ENCODE data around the gene CRTAC1.
"Not testable (repeated sequence)": the region's sequence is repeated elsewhere in the genome, so short reads cannot be mapped to it uniquely, and the experiment has no call there.

CRTAC1 gene

GRCh38 chr10:97849103-97849686 lies 181.2 kb downstream of the CRTAC1 start:
- no CpG with 5 or more reads among the region's 16 CpGs for WGBS (ENCODE audit: extremely low coverage, insufficient coverage, insufficient read length)
- no peak overlapping the region for H4K91ac ChIP-seq (ENCODE audit: low read depth, low read length)
- no peak for DNase-seq
- no peak overlapping the region for H3K27ac ChIP-seq (ENCODE audit: low read depth, low read length)
- H3K9me3 ChIP-seq (ENCODE audit: insufficient read depth, low read depth, low read length): peaks cover 4% of the 10 kb centered on the region
- no peak overlapping the region for H3K18ac ChIP-seq (ENCODE audit: low read length)
- H3K14ac ChIP-seq (ENCODE audit: low read length): no peak overlapping the region
- no peak overlapping the region for H2AFZ ChIP-seq (ENCODE audit: insufficient read depth, low read length, poor library complexity)
- H2BK120ac ChIP-seq (ENCODE audit: insufficient read depth, low read length, poor library complexity): no peak overlapping the region
- H3K36me3 ChIP-seq (ENCODE audit: control insufficient read depth in 1 of 2, insufficient read depth in 2 of 2, low read length in 2 of 2): no peaks in the 10 kb centered on the region
- no peak overlapping the region for H3K4ac ChIP-seq (ENCODE audit: low read depth, low read length)
- no peak overlapping the region for H4K8ac ChIP-seq (ENCODE audit: low read depth, low read length)
- no peak overlapping the region for H2BK5ac ChIP-seq (ENCODE audit: low read depth, low read length, poor library complexity)
- peak overlapping the region; percentile 91 for H3K4me2 ChIP-seq (ENCODE audit: low read length)
- peaks cover 16% of the 10 kb centered on the region for H3K27me3 ChIP-seq (ENCODE audit: insufficient read depth, low read length)
- H3K79me1 ChIP-seq (ENCODE audit: low read length): no peaks in the 10 kb centered on the region
- H4K12ac ChIP-seq (ENCODE audit: low read depth, low read length): no peak overlapping the region
- H3K79me2 ChIP-seq (ENCODE audit: control insufficient read depth, insufficient read depth, low read length, poor library complexity): no peaks in the 10 kb centered on the region
- H3K23ac ChIP-seq (ENCODE audit: low read length): no peak overlapping the region
- no peak overlapping the region for H3K9ac ChIP-seq (ENCODE audit: low read length)
- H2BK12ac ChIP-seq (ENCODE audit: low read length): no peak overlapping the region
- peaks cover 4 to 6% of the 10 kb centered on the region in 2 experiments for H3K4me1 ChIP-seq (ENCODE audit: control insufficient read depth in 1 of 2, insufficient read depth in 2 of 2, low read length in 2 of 2)
- peak overlapping the region; percentile 56 for H3K4me3 ChIP-seq (ENCODE audit: low read depth, low read length)
- H2AK5ac ChIP-seq (ENCODE audit: low read length): no peak overlapping the region

GRCh38 chr10:97844678-97845077 lies 185.7 kb downstream of the CRTAC1 start:
- H4K12ac ChIP-seq (ENCODE audit: low read depth, low read length): no peak overlapping the region
- no peak overlapping the region for H2AFZ ChIP-seq (ENCODE audit: insufficient read depth, low read length, poor library complexity)
- H2BK5ac ChIP-seq (ENCODE audit: low read depth, low read length, poor library complexity): no peak overlapping the region
- H3K79me2 ChIP-seq (ENCODE audit: control insufficient read depth, insufficient read depth, low read length, poor library complexity): no peaks in the 10 kb centered on the region
- H3K23ac ChIP-seq (ENCODE audit: low read length): no peak overlapping the region
- no peak overlapping the region for H3K27ac ChIP-seq (ENCODE audit: low read depth, low read length)
- H2AK5ac ChIP-seq (ENCODE audit: low read length): no peak overlapping the region
- peaks cover 4 to 5% of the 10 kb centered on the region in 2 experiments for H3K4me1 ChIP-seq (ENCODE audit: control insufficient read depth in 1 of 2, insufficient read depth in 2 of 2, low read length in 2 of 2)
- H4K91ac ChIP-seq (ENCODE audit: low read depth, low read length): no peak overlapping the region
- H3K36me3 ChIP-seq (ENCODE audit: control insufficient read depth in 1 of 2, insufficient read depth in 2 of 2, low read length in 2 of 2): no peaks in the 10 kb centered on the region
- no peak overlapping the region for H4K8ac ChIP-seq (ENCODE audit: low read depth, low read length)
- H2BK120ac ChIP-seq (ENCODE audit: insufficient read depth, low read length, poor library complexity): no peak overlapping the region
- H3K4ac ChIP-seq (ENCODE audit: low read depth, low read length): no peak overlapping the region
- H3K9ac ChIP-seq (ENCODE audit: low read length): no peak overlapping the region
- no peak for DNase-seq
- no peak overlapping the region for H3K18ac ChIP-seq (ENCODE audit: low read length)
- H3K27me3 ChIP-seq (ENCODE audit: insufficient read depth, low read length): peaks cover 2% of the 10 kb centered on the region
- H3K9me3 ChIP-seq (ENCODE audit: insufficient read depth, low read depth, low read length): peaks cover 2% of the 10 kb centered on the region
- no peaks in the 10 kb centered on the region for H3K79me1 ChIP-seq (ENCODE audit: low read length)
- H3K14ac ChIP-seq (ENCODE audit: low read length): no peak overlapping the region
- no peak overlapping the region for H3K4me2 ChIP-seq (ENCODE audit: low read length)
- H3K4me3 ChIP-seq (ENCODE audit: low read depth, low read length): no peak overlapping the region
- no CpG with 5 or more reads among the region's 3 CpGs for WGBS (ENCODE audit: extremely low coverage, insufficient coverage, insufficient read length)
- H2BK12ac ChIP-seq (ENCODE audit: low read length): no peak overlapping the region

GRCh38 chr10:97843972-97844371 lies 186.4 kb downstream of the CRTAC1 start:
- H2BK12ac ChIP-seq (ENCODE audit: low read length); H3K79me2 ChIP-seq (ENCODE audit: control insufficient read depth, insufficient read depth, low read length, poor library complexity); H3K27ac ChIP-seq (ENCODE audit: low read depth, low read length); H3K9ac ChIP-seq (ENCODE audit: low read length); H3K4me1 ChIP-seq (ENCODE audit: control insufficient read depth in 1 of 2, insufficient read depth in 2 of 2, low read length in 2 of 2); H4K8ac ChIP-seq (ENCODE audit: low read depth, low read length); H3K14ac ChIP-seq (ENCODE audit: low read length); H3K9me3 ChIP-seq (ENCODE audit: insufficient read depth, low read depth, low read length); H3K79me1 ChIP-seq (ENCODE audit: low read length); H2AFZ ChIP-seq (ENCODE audit: insufficient read depth, low read length, poor library complexity); H4K91ac ChIP-seq (ENCODE audit: low read depth, low read length); H2AK5ac ChIP-seq (ENCODE audit: low read length); DNase-seq; H3K18ac ChIP-seq (ENCODE audit: low read length); H3K4me3 ChIP-seq (ENCODE audit: low read depth, low read length); H4K12ac ChIP-seq (ENCODE audit: low read depth, low read length); H2BK120ac ChIP-seq (ENCODE audit: insufficient read depth, low read length, poor library complexity); H2BK5ac ChIP-seq (ENCODE audit: low read depth, low read length, poor library complexity); H3K4me2 ChIP-seq (ENCODE audit: low read length); H3K27me3 ChIP-seq (ENCODE audit: insufficient read depth, low read length); H3K23ac ChIP-seq (ENCODE audit: low read length); H3K36me3 ChIP-seq (ENCODE audit: control insufficient read depth in 1 of 2, insufficient read depth in 2 of 2, low read length in 2 of 2); H3K4ac ChIP-seq (ENCODE audit: low read depth, low read length): not testable (repeated sequence)
- WGBS (ENCODE audit: extremely low coverage, insufficient coverage, insufficient read length): no CpG with 5 or more reads among the region's 2 CpGs

- H3K23ac ChIP-seq (ENCODE audit: low read length): no peak overlapping the region
- H3K4me2 ChIP-seq (ENCODE audit: low read length): no peak overlapping the region
- WGBS (ENCODE audit: extremely low coverage, insufficient coverage, insufficient read length): no CpG with 5 or more reads among the region's 2 CpGs
- no peak overlapping the region for H2BK5ac ChIP-seq (ENCODE audit: low read depth, low read length, poor library complexity)
- H4K91ac ChIP-seq (ENCODE audit: low read depth, low read length): no peak overlapping the region
- no peak overlapping the region for H3K9ac ChIP-seq (ENCODE audit: low read length)
- no peak overlapping the region for H2AFZ ChIP-seq (ENCODE audit: insufficient read depth, low read length, poor library complexity)
- H3K4me1 ChIP-seq (ENCODE audit: control insufficient read depth in 1 of 2, insufficient read depth in 2 of 2, low read length in 2 of 2): no peaks in the 10 kb centered on the region
- no peak overlapping the region for H3K27ac ChIP-seq (ENCODE audit: low read depth, low read length)
- DNase-seq: no peak
- H3K4ac ChIP-seq (ENCODE audit: low read depth, low read length): no peak overlapping the region
- no peak overlapping the region for H2AK5ac ChIP-seq (ENCODE audit: low read length)
- no peak overlapping the region for H3K14ac ChIP-seq (ENCODE audit: low read length)
- H3K18ac ChIP-seq (ENCODE audit: low read length): no peak overlapping the region
- no peak overlapping the region for H4K12ac ChIP-seq (ENCODE audit: low read depth, low read length)
- H3K4me3 ChIP-seq (ENCODE audit: low read depth, low read length): no peak overlapping the region
- no peak overlapping the region for H2BK120ac ChIP-seq (ENCODE audit: insufficient read depth, low read length, poor library complexity)
- no peaks in the 10 kb centered on the region for H3K79me2 ChIP-seq (ENCODE audit: control insufficient read depth, insufficient read depth, low read length, poor library complexity)
- H4K8ac ChIP-seq (ENCODE audit: low read depth, low read length): no peak overlapping the region
- no peaks in the 10 kb centered on the region for H3K79me1 ChIP-seq (ENCODE audit: low read length)
- no peak overlapping the region for H2BK12ac ChIP-seq (ENCODE audit: low read length)
- no peaks in the 10 kb centered on the region for H3K27me3 ChIP-seq (ENCODE audit: insufficient read depth, low read length)
- H3K9me3 ChIP-seq (ENCODE audit: insufficient read depth, low read depth, low read length): peaks cover 2% of the 10 kb centered on the region
- H3K36me3 ChIP-seq (ENCODE audit: control insufficient read depth in 1 of 2, insufficient read depth in 2 of 2, low read length in 2 of 2): no peaks in the 10 kb centered on the region
These were observed 187.1 kb downstream of the CRTAC1 start for GRCh38 chr10:97843281-97843671.

Data from trophoblast cell (in vitro differentiated cells and primary cell).